Measurements from ENCODE around the gene ASTN2. TPM values are rescaled to one million over a fixed set of nuclear protein-coding genes. Genes with fewer than 3 reads are reported as not detected.

ASTN2 gene
- polyA plus RNA-seq, 1 donor from 2014 or later = 6.8 TPM

GRCh38 chr9:117435630-117436261 is 20.9 kb upstream of the ASTN2 start:
- Histone ChIP-seq H4K20me1 (ENCODE audit: insufficient read depth) (no peaks in the 10 kb centered on the region), H3K79me2 (replicated peaks; ENCODE audit: insufficient read depth, low read length) (no peaks in the 10 kb centered on the region), H3K9me2 (ENCODE audit: insufficient read depth, low read length) (no peaks in the 10 kb centered on the region), H3K9me3 (ENCODE audit: low read length) (no peaks in the 10 kb centered on the region), H3K27me3 (ENCODE audit: insufficient read depth, low read depth, low read length) (no peaks in the 10 kb centered on the region), H3K4me2 (ENCODE audit: low read length) (no peak overlapping the region), H3F3A (ENCODE audit: insufficient read depth, low read length, poor library complexity, severe bottlenecking) (no peaks in the 10 kb centered on the region), H3K27ac (ENCODE audit: low read length) (no peak overlapping the region), H2AFZ (ENCODE audit: low read depth, low read length) (no peak overlapping the region), H3K36me3 (ENCODE audit: insufficient read depth, low read length) (no peaks in the 10 kb centered on the region), H3K4me3 (ENCODE audit: low read length) (no peak overlapping the region), H3K9ac (ENCODE audit: low read length) (no peak overlapping the region)
- no peak for TF ChIP-seq POLR2AphosphoS5 (IDR thresholded peaks at IDR 0.05)
- TF ChIP-seq RAD21 (conservative IDR thresholded peaks at IDR 0.05) = no peak
- TF ChIP-seq EP300 (conservative IDR thresholded peaks at IDR 0.05; ENCODE audit: poor library complexity, severe bottlenecking) = no peak
- TF ChIP-seq MXI1 (conservative IDR thresholded peaks at IDR 0.05; ENCODE audit: poor library complexity, severe bottlenecking) = no peak
- TF ChIP-seq REST (IDR thresholded peaks at IDR 0.05; ENCODE audit: borderline replicate concordance) = no peak
- TF ChIP-seq SMC3 (conservative IDR thresholded peaks at IDR 0.05; ENCODE audit: poor library complexity) = no peak
- TF ChIP-seq, protein P1, sequence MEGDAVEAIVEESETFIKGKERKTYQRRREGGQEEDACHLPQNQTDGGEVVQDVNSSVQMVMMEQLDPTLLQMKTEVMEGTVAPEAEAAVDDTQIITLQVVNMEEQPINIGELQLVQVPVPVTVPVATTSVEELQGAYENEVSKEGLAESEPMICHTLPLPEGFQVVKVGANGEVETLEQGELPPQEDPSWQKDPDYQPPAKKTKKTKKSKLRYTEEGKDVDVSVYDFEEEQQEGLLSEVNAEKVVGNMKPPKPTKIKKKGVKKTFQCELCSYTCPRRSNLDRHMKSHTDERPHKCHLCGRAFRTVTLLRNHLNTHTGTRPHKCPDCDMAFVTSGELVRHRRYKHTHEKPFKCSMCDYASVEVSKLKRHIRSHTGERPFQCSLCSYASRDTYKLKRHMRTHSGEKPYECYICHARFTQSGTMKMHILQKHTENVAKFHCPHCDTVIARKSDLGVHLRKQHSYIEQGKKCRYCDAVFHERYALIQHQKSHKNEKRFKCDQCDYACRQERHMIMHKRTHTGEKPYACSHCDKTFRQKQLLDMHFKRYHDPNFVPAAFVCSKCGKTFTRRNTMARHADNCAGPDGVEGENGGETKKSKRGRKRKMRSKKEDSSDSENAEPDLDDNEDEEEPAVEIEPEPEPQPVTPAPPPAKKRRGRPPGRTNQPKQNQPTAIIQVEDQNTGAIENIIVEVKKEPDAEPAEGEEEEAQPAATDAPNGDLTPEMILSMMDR (IDR thresholded peaks at IDR 0.05; ENCODE audit: poor library complexity, severe bottlenecking) = no peak
- no peak for TF ChIP-seq TAF1 (IDR thresholded peaks at IDR 0.05; ENCODE audit: low read depth)
- no peak for TF ChIP-seq EZH2 (IDR thresholded peaks at IDR 0.05; ENCODE audit: borderline replicate concordance, insufficient read depth, low read length, poor library complexity, severe bottlenecking)

DNA sequence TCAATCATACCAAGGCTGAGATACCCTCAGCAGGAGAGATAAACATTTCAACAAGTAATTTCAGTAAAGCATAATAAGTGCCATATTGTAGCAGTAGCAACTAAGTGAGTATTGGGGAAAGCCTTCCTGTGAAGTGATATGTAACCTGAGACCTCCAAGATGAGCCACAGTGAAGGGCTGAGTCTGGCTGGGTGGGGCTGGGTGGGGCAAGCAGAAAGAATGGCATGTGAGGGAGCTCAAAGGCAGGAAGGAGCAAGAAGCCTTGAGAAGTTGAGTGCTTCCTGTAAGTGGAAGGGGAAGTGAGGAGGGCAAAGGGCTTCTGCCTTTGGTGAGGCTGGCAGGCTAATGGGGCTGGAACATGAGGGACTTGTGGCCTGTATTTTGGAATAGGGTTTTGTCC is 19.7 kb upstream of the ASTN2 start:
- H3K4me2 ChIP-seq (ENCODE audit: low read length) = no peak overlapping the region
- H2AFZ ChIP-seq (ENCODE audit: low read depth, low read length) = no peak overlapping the region
- H3K36me3 ChIP-seq (ENCODE audit: insufficient read depth, low read length) = no peaks in the 10 kb centered on the region
- no peaks in the 10 kb centered on the region for H3F3A ChIP-seq (ENCODE audit: insufficient read depth, low read length, poor library complexity, severe bottlenecking)
- TF ChIP-seq POLR2AphosphoS5 (IDR thresholded peaks at IDR 0.05) (no peak), RAD21 (conservative IDR thresholded peaks at IDR 0.05) (no peak), EZH2 (IDR thresholded peaks at IDR 0.05; ENCODE audit: borderline replicate concordance, insufficient read depth, low read length, poor library complexity, severe bottlenecking) (no peak), SMC3 (conservative IDR thresholded peaks at IDR 0.05; ENCODE audit: poor library complexity) (no peak), REST (IDR thresholded peaks at IDR 0.05; ENCODE audit: borderline replicate concordance) (no peak), MXI1 (conservative IDR thresholded peaks at IDR 0.05; ENCODE audit: poor library complexity, severe bottlenecking) (no peak)
- no peaks in the 10 kb centered on the region for H3K79me2 ChIP-seq (replicated peaks; ENCODE audit: insufficient read depth, low read length)
- no peaks in the 10 kb centered on the region for H3K9me3 ChIP-seq (ENCODE audit: low read length)
- H3K27me3 ChIP-seq (ENCODE audit: insufficient read depth, low read depth, low read length) = no peaks in the 10 kb centered on the region
- no peaks in the 10 kb centered on the region for H3K9me2 ChIP-seq (ENCODE audit: insufficient read depth, low read length)
- H3K4me3 ChIP-seq (ENCODE audit: low read length) = no peak overlapping the region
- no peak overlapping the region for H3K27ac ChIP-seq (ENCODE audit: low read length)
- no peaks in the 10 kb centered on the region for H4K20me1 ChIP-seq (ENCODE audit: insufficient read depth)
- no peak overlapping the region for H3K9ac ChIP-seq (ENCODE audit: low read length)
